Measurements from ENCODE around the gene PDE1C.

PDE1C gene

GRCh38 chr7:31878875-31879274 is 191.3 kb downstream of the PDE1C start:
- H3K4me1 Mint-ChIP-seq: peaks cover 6% of the 10 kb centered on the region
- H3K27ac Mint-ChIP-seq: no peak overlapping the region
- TF ChIP-seq, protein P1, sequence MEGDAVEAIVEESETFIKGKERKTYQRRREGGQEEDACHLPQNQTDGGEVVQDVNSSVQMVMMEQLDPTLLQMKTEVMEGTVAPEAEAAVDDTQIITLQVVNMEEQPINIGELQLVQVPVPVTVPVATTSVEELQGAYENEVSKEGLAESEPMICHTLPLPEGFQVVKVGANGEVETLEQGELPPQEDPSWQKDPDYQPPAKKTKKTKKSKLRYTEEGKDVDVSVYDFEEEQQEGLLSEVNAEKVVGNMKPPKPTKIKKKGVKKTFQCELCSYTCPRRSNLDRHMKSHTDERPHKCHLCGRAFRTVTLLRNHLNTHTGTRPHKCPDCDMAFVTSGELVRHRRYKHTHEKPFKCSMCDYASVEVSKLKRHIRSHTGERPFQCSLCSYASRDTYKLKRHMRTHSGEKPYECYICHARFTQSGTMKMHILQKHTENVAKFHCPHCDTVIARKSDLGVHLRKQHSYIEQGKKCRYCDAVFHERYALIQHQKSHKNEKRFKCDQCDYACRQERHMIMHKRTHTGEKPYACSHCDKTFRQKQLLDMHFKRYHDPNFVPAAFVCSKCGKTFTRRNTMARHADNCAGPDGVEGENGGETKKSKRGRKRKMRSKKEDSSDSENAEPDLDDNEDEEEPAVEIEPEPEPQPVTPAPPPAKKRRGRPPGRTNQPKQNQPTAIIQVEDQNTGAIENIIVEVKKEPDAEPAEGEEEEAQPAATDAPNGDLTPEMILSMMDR (IDR thresholded peaks at IDR 0.05; ENCODE audit: unreplicated experiment in 3 of 3): no peak
- H3K36me3 Mint-ChIP-seq (ENCODE audit: low read depth): no peaks in the 10 kb centered on the region
- no peak overlapping the region for H3K4me3 Mint-ChIP-seq
- no peaks in the 10 kb centered on the region for H3K27me3 Mint-ChIP-seq (ENCODE audit: low read depth)
- H3K9me3 Mint-ChIP-seq: no peaks in the 10 kb centered on the region

DNA sequence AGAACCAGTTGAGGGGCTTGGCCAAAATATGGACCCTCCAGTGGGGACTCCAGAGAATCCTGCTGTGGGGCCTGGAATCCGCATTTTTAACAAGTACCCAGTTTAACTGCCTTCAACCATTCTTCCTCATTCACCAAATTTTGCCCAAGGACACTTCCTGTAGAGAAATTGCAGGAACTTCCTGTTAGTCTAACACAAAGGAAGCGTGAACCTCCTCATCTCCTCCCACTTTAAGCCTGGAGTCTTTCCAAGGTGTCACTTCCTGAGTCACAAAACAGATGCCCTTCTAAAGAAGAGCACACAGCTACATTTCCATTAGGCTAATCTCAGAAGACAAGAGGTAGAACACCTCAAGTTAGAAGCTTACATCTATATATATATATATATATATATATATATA is 194.8 kb downstream of the PDE1C start:
- H3K36me3 Mint-ChIP-seq (ENCODE audit: low read depth): peaks cover 4% of the 10 kb centered on the region
- H3K27me3 Mint-ChIP-seq (ENCODE audit: low read depth): no peaks in the 10 kb centered on the region
- H3K4me1 Mint-ChIP-seq: no peaks in the 10 kb centered on the region
- TF ChIP-seq, protein P1 (IDR thresholded peaks at IDR 0.05; ENCODE audit: unreplicated experiment in 3 of 3): no peak
- H3K4me3 Mint-ChIP-seq: no peak overlapping the region
- no peak overlapping the region for H3K27ac Mint-ChIP-seq
- no peaks in the 10 kb centered on the region for H3K9me3 Mint-ChIP-seq

DNA sequence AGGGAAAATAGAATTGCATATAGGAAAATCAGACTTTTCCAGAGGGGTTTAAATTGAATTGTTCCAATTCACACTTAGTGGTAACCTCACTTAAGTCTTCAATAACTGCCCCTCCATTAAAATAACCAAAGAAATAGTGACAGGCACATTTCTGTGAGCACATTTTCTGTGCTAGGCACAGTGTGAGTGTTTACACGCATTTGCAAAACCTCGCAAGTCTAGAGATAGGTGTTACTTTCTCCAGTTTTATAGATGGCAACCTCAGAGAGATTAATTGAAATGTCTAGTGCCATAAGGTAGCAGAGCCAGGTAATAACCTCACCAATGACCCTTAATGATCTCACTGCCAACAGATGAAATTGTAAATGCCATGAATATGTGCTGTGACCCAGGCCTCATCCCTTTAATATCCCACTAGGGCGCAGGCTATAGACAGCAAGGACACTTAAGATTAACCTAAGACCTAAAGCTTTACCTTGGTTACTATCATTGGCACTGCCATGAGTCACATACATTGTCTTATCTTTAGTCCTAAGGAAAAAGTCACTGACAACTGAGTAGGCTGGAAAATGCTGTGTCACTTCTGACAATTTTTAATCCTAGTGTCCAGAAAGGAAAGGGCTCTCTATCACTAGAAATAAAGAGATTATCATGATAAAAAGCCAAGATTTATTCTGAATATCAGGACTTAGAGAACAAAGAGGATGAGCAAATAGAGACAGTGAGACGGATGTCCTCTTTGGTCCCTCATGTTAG is 195.4 kb downstream of the PDE1C start:
- no peak overlapping the region for H3K4me3 Mint-ChIP-seq
- TF ChIP-seq, protein P1 (IDR thresholded peaks at IDR 0.05; ENCODE audit: unreplicated experiment in 3 of 3): no peak
- peaks cover 4% of the 10 kb centered on the region for H3K36me3 Mint-ChIP-seq (ENCODE audit: low read depth)
- no peaks in the 10 kb centered on the region for H3K9me3 Mint-ChIP-seq
- no peaks in the 10 kb centered on the region for H3K4me1 Mint-ChIP-seq
- H3K27ac Mint-ChIP-seq: no peak overlapping the region
- H3K27me3 Mint-ChIP-seq (ENCODE audit: low read depth): no peaks in the 10 kb centered on the region

DNA sequence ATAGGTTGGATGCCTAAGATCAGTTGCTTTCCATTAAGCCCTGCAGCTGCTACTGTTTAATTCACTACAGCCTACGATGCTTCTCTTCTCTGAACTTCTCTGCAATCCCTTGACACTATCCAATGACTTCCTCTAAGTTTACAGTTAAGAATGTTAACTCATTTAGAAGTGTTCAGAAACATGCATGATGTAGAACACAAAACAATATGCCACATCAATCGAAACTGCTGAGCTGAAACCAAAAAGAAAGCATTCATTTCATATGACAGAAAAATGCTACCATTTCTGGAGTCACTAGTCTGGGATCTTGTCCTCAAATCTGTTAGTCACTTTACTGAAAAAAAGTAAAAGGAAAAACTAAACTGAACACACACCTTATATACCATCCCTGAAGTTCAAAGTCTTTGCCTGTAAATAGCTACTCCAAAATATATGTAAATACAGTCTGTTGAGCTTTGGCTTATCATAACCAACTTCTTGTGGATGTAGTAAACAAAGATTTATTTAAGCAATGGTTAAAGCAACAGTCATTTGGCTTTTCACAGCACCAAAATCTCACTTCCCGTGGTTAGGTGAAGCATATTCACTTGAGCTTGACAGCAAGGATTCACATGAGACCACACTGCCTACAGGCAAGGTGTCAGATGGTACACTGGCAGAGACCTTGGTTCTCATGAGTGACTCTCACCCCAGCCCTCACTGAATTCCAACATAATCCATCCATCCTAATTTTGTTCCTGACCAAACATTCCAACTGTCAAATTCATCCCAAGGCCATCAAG is 196.2 kb downstream of the PDE1C start:
- Mint-ChIP-seq H3K4me1 (no peaks in the 10 kb centered on the region), H3K27me3 (ENCODE audit: low read depth) (no peaks in the 10 kb centered on the region), H3K27ac (no peak overlapping the region), H3K9me3 (no peaks in the 10 kb centered on the region), H3K4me3 (no peak overlapping the region), H3K36me3 (ENCODE audit: low read depth) (peaks cover 4% of the 10 kb centered on the region)
- TF ChIP-seq, protein P1 (IDR thresholded peaks at IDR 0.05; ENCODE audit: unreplicated experiment in 3 of 3): no peak

DNA sequence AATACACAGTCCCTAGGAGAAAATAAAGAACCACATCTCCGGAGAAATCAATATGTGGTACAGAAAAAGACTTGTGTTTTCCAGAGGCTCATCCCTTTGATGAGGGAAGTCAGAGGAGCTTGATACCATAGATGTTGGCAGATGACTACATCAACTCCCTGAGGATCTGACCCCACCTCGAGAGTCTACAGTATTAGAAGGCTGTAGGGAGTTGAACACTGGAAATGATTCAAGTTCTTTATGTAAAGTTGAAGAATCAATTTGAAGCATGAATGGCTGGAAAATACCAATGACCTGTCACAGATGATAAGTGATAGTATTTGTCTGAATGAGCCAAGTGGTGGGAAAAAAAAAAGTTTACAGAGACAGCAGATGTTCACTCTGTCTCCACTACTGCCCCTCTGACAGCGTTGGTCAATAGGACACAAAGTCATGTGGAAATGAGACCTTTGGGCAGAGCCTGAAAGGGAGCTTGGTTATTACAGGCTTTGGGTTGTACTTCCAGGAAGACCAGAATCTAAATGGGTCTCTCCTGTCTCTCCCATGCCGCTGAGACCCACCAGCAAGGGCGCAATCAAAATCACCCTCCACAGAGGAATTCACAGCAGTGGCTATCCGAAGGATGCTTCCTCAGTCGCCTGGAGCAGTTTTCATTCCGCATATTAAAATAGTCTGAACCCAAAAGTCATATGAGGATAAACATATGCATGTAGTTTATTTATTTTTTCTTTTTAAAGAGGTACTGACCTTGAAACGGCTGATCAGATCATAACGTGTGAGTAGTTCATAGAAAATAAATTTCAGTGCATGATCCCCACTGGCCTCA is 197.4 kb downstream of the PDE1C start:
- Mint-ChIP-seq H3K9me3 (peaks cover 12% of the 10 kb centered on the region), H3K36me3 (ENCODE audit: low read depth) (peaks cover 6% of the 10 kb centered on the region), H3K27me3 (ENCODE audit: low read depth) (no peaks in the 10 kb centered on the region), H3K4me3 (no peak overlapping the region), H3K4me1 (no peaks in the 10 kb centered on the region), H3K27ac (no peak overlapping the region)
- TF ChIP-seq, protein P1 (IDR thresholded peaks at IDR 0.05; ENCODE audit: unreplicated experiment in 3 of 3): no peak

All from nephron (organoid).